Activated B cell treated with CpG ODN at 0.5 μM for 24 hours (primary cell): ENCODE data around the gene ZEB1. TPM values are rescaled to one million over a fixed set of nuclear protein-coding genes. Genes with fewer than 3 reads are reported as not detected.

Source experiments
- ATAC-seq: fragments of 200-7000 bp; cut with Tn5 transposase; one replicate; pipeline ENCODE4 v1.10.0; 2021; ENCODE audit warnings: low read depth, mild to moderate bottlenecking, moderate library complexity
- CTCF ChIA-PET: fragments of 350-600 bp; sonication (Branson Sonifier 250); formaldehyde crosslinking; loops from one replicate; lab custom pipeline; 2021; ENCODE audit warnings: antibody characterized with exemption; lab: Charles Lee
- POLR2A ChIA-PET: fragments of 350-600 bp; sonication (Branson Sonifier 250); formaldehyde crosslinking; loops from one replicate; lab custom pipeline; 2021; ENCODE audit warnings: antibody characterized with exemption; lab: Charles Lee
- DNase-seq: peaks from one replicate; pipeline ENCODE4 v3.0.0; 2022
- H3K27ac Mint-ChIP-seq: one replicate; pipeline ENCODE4 v1.8.0; 2020; ENCODE audit warnings: mixed read lengths
- H3K27me3 Mint-ChIP-seq: one replicate; pipeline ENCODE4 v1.8.0; 2021; ENCODE audit warnings: mixed read lengths
- H3K36me3 Mint-ChIP-seq: one replicate; pipeline ENCODE4 v1.8.0; 2021; ENCODE audit warnings: low read depth, mixed read lengths
- H3K4me1 Mint-ChIP-seq: one replicate; pipeline ENCODE4 v1.8.0; 2021; ENCODE audit warnings: mixed read lengths
- H3K4me3 Mint-ChIP-seq: one replicate; pipeline ENCODE4 v1.8.0; 2020; ENCODE audit warnings: mild to moderate bottlenecking, mixed read lengths
- H3K9me3 Mint-ChIP-seq: one replicate; pipeline ENCODE4 v1.8.0; 2020; ENCODE audit warnings: mixed read lengths
- intact Hi-C: fragments of 100-400 bp; cut with micrococcal nuclease; formaldehyde crosslinking; loops from one replicate; pipeline ENCODE4 v1.15.1; 2024
- total RNA-seq: library from RNA; stranded (reverse); gene quantifications from 2 replicates; pipeline ENCODE4 v1.2.3, GENCODE V29; 2022
- TF ChIP-seq, protein P1 (sequence below): fragments of 200-600 bp; IDR thresholded peaks from one replicate; pipeline ENCODE4 v1.8.0; 2022; ENCODE audit warnings: antibody characterized with exemption, mild to moderate bottlenecking

The ZEB1 gene
- total RNA-seq, 1 donor from 2014 or later = 43.0 TPM

DNA sequence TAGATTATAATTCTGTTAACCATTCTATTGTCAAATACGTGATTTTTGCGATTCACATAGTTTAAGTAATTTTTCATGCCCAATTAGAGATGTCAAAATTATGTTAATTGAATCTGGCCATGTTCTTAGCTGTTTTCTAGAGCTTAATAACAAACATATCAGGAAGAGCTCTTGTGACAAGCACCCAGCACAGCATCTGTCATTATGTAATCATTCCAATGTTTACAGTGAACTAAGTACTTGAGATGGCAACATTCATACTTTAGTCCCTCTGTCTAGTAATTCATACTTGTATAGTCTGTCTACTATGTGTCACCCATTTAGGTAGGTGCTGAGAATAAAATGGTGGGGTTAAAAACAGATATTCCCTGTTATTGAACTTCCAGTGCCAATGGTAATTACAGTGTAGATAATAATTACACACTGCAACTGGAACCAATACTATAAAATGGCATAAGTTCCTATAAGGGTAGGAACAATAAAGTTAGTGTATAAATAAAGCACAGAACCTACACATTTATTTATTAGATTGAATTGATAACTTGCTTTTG, 55.2 kb downstream of the ZEB1 start:
- ChIA-PET POLR2A (no interaction called here), CTCF (no interaction called here)
- H3K27me3 Mint-ChIP-seq = no peaks in the 10 kb centered on the region
- no peaks in the 10 kb centered on the region for H3K9me3 Mint-ChIP-seq
- intact Hi-C loops = no loop called here
- no peak overlapping the region for H3K4me3 Mint-ChIP-seq
- H3K36me3 Mint-ChIP-seq = no peaks in the 10 kb centered on the region
- TF ChIP-seq, protein P1, sequence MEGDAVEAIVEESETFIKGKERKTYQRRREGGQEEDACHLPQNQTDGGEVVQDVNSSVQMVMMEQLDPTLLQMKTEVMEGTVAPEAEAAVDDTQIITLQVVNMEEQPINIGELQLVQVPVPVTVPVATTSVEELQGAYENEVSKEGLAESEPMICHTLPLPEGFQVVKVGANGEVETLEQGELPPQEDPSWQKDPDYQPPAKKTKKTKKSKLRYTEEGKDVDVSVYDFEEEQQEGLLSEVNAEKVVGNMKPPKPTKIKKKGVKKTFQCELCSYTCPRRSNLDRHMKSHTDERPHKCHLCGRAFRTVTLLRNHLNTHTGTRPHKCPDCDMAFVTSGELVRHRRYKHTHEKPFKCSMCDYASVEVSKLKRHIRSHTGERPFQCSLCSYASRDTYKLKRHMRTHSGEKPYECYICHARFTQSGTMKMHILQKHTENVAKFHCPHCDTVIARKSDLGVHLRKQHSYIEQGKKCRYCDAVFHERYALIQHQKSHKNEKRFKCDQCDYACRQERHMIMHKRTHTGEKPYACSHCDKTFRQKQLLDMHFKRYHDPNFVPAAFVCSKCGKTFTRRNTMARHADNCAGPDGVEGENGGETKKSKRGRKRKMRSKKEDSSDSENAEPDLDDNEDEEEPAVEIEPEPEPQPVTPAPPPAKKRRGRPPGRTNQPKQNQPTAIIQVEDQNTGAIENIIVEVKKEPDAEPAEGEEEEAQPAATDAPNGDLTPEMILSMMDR = no peak
- ATAC-seq (no peak), DNase-seq (no peak)
- no peak overlapping the region for H3K27ac Mint-ChIP-seq
- peaks cover 30% of the 10 kb centered on the region for H3K4me1 Mint-ChIP-seq

DNA sequence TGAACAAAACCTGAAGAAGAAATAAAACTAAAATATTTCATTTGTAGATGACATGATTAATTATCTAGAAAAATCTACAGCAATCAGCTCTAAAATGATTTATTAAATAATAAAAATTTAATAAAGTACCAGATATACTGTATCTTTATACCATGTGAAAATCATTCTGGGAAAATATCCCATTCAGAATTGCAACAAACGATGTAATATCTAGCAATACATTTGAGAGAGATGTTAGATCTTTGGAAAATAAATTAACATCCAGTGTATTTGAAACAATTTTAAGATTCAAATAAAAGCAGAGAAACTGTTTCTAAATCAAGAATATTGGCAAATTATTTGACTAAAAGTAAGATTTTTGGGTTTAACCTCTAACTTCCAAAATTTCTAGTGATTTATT, 62.2 kb downstream of the ZEB1 start:
- peaks cover 25% of the 10 kb centered on the region for H3K4me1 Mint-ChIP-seq
- POLR2A ChIA-PET = no interaction called here
- intact Hi-C loops = loop anchor here (5.0 kb wide), 1 partner anchor 34 kb away; no protein-coding TSS in a partner anchor
- H3K27ac Mint-ChIP-seq = no peak overlapping the region
- DNase-seq (no peak), ATAC-seq (no peak)
- H3K27me3 Mint-ChIP-seq = no peaks in the 10 kb centered on the region
- CTCF ChIA-PET = no interaction called here
- no peaks in the 10 kb centered on the region for H3K36me3 Mint-ChIP-seq
- H3K9me3 Mint-ChIP-seq = no peaks in the 10 kb centered on the region
- TF ChIP-seq, protein P1 = no peak
- no peak overlapping the region for H3K4me3 Mint-ChIP-seq

DNA sequence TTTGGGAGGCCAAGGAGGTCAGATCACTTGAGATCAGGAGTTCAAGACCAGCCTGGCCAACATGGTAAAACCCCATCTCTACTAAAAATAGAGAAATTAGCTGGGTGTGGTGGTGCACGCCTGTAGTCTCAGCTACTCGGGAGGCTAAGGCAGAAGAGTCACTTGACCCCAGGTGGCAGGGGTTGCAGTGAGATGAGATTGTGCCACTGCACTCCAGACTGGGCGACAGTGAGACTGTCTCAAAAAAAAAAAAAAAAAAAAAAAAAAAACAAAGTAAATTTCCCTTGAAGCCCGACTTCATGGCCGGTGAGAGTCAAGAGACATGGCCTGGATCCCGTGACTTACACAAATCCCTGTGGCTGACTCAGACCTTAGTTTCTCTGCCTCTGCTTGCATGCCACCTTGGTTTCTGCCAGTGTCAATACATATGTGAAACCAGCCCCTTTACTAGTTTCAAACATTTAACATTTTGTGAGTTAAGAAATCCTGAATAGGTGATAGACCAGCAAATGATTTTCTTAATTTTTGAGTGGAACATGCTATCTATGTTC, 62.8 kb downstream of the ZEB1 start:
- TF ChIP-seq, protein P1 = no peak
- CTCF ChIA-PET = no interaction called here
- no peaks in the 10 kb centered on the region for H3K9me3 Mint-ChIP-seq
- no peak overlapping the region for H3K4me3 Mint-ChIP-seq
- intact Hi-C loops = loop anchor here (5.0 kb wide), 1 partner anchor 35 kb away; no protein-coding TSS in a partner anchor
- POLR2A ChIA-PET = no interaction called here
- no peak for ATAC-seq
- peaks cover 25% of the 10 kb centered on the region for H3K4me1 Mint-ChIP-seq
- H3K36me3 Mint-ChIP-seq = no peaks in the 10 kb centered on the region
- H3K27me3 Mint-ChIP-seq = no peaks in the 10 kb centered on the region
- DNase-seq = no peak
- H3K27ac Mint-ChIP-seq = no peak overlapping the region

DNA sequence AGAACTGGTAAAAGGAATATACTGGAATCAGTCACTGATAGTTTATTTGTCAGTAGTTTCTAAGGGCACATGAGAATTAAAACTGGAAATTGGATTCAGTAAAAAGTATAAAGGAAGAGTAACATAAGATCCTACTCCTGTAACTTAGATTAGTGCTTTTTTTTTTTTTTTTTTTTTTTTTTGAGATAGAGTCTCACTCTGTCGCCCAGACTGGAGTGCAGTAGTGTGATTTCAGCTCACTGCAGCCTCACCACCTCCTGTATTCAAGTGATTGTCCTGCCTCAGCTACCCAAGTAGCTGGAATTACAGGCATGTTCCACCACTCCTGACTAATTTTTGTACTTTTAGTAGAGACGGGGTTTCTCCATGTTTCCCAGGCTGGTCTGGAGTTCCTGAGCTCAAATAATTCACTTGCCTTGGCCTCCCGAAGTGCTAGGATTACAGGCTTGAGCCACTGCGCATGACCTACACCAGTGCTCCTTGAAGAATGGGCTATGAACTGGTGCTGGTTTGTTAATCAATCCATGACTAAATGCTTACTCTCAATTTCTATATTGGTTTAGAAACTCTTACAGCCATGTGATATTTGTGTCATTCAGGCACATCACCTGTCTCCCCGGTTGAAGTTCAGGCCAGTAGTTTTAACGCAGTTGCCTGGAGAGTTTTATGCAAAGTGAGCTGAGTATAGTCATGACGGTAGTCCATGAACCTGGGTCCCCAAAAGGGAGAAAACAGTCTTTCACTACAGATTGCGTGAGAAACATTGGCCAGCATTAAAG, 65.0 kb downstream of the ZEB1 start:
- ChIA-PET POLR2A (interaction anchor here (1.4 kb wide), 1 partner anchor 352 kb away, joined by 3 read pairs; the partner anchor contains the start of gene ZNF438), CTCF (no interaction called here)
- intact Hi-C loops = loop anchor here (2.0 to 5.0 kb wide), 2 partner anchors 37 to 65 kb away; partner anchors contain the start of gene ZEB1
- Mint-ChIP-seq H3K9me3 (no peaks in the 10 kb centered on the region), H3K36me3 (peaks cover 16% of the 10 kb centered on the region), H3K4me1 (peaks cover 22% of the 10 kb centered on the region), H3K27me3 (no peaks in the 10 kb centered on the region), H3K4me3 (peak overlapping the region; percentile 47), H3K27ac (peak overlapping the region; percentile 65)
- ATAC-seq = peak; percentile 86
- no peak for DNase-seq
- TF ChIP-seq, protein P1 = no peak

DNA sequence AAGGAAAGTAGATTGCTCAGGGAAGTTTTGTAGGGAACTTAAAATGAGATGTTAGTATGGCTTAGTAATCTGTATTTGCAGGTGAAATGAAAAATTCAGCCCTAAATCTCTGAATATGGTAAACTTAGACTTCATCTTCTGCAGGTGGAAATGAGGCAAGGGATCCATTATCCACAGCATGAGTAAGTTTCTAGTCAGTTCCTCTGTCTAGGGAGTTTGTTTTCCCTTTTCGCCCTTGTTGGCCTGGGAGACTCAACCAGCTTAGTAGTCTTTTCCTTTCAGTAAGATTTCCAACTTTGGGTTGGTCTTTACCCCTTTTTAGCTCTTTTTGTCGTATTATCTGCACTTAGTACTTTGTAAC, 65.6 kb downstream of the ZEB1 start:
- CTCF ChIA-PET = no interaction called here
- Mint-ChIP-seq H3K27ac (peak overlapping the region; percentile 50), H3K27me3 (no peaks in the 10 kb centered on the region), H3K36me3 (peaks cover 21% of the 10 kb centered on the region), H3K4me1 (peaks cover 21% of the 10 kb centered on the region), H3K4me3 (peak overlapping the region; percentile 47), H3K9me3 (no peaks in the 10 kb centered on the region)
- POLR2A ChIA-PET = interaction anchor here (1.4 kb wide), 1 partner anchor 353 kb away, joined by 3 read pairs; the partner anchor contains the start of gene ZNF438
- ATAC-seq (peak; percentile 12), DNase-seq (no peak)
- TF ChIP-seq, protein P1 = no peak
- intact Hi-C loops = loop anchor here (2.0 to 5.0 kb wide), 2 partner anchors 37 to 66 kb away; partner anchors contain the start of gene ZEB1
